HEK293 (cell line): ENCODE measurements around the gene MYO5B.

Experiments
- CTCF ChIA-PET: fragments of 350-600 bp; formaldehyde crosslinking; extraction: SDS; loops from one replicate; lab custom pipeline; 2021; ENCODE audit warnings: antibody characterized with exemption; lab: Yijun Ruan, JAX
- POLR2A ChIA-PET: fragments of 300-600 bp; formaldehyde crosslinking; extraction: SDS; loops from one replicate; lab custom pipeline; 2020; ENCODE audit warnings: antibody characterized with exemption, inconsistent platforms; lab: Yijun Ruan, JAX
- H3K27ac ChIP-seq: fragments of 200-500 bp; sonication (Bioruptor generic); 2 replicates; pipeline ENCODE4 v1.5.1; 2014; ENCODE audit warnings: low read depth, low read length, control low read depth, inconsistent platforms; ENCODE audit errors: extremely low read depth
- H3K36me3 ChIP-seq, 2 experiments: fragments of 200-500 bp in 1 of 2; sonication (Bioruptor generic) in 1 of 2; 1 replicate in 1 of 2; 2 replicates in 1 of 2; pipeline ENCODE4 v1.5.1; 2014 to 2017; ENCODE audit warnings: inconsistent platforms in 2 of 2, low read length in 2 of 2; ENCODE audit not compliant: control insufficient read depth in 2 of 2, insufficient read depth in 1 of 2
- H3K4me1 ChIP-seq: fragments of 200-500 bp; sonication (Bioruptor generic); 2 replicates; pipeline ENCODE4 v1.5.1; 2014; ENCODE audit warnings: mild to moderate bottlenecking, low read length, inconsistent platforms; ENCODE audit not compliant: control insufficient read depth, insufficient read depth
- H3K4me3 ChIP-seq: 2 replicates; pipeline ENCODE4 v1.5.1; 2011; ENCODE audit warnings: low read depth, mild to moderate bottlenecking, control low read depth, low read length, moderate library complexity
- H3K9me3 ChIP-seq: fragments of 200-500 bp; sonication (Bioruptor generic); 2 replicates; pipeline ENCODE4 v1.5.1; 2014; ENCODE audit warnings: low read depth, low read length, inconsistent platforms; ENCODE audit not compliant: control insufficient read depth, insufficient read depth
- BCL11A ChIP-seq: fragments of 450-650 bp; formaldehyde crosslinking; IDR thresholded peaks from 2 replicates; pipeline ENCODE4 v1.5.1; 2016; ENCODE audit warnings: low read depth, missing biosample characterization, missing genetic modification characterization
- GLIS2 ChIP-seq: fragments of 450-650 bp; formaldehyde crosslinking; IDR thresholded peaks from 2 replicates; pipeline ENCODE4 v1.5.1; 2016; ENCODE audit warnings: missing biosample characterization, missing genetic modification characterization
- HOXC10 ChIP-seq: sonication (generic); formaldehyde crosslinking; IDR thresholded peaks from 2 replicates; pipeline ENCODE4 v1.8.1; 2023; ENCODE audit warnings: mild to moderate bottlenecking, missing genetic modification reagents
- MZF1 ChIP-seq: fragments of 450-650 bp; formaldehyde crosslinking; IDR thresholded peaks from 2 replicates; pipeline ENCODE4 v1.5.1; 2017; ENCODE audit warnings: missing biosample characterization, missing genetic modification characterization, borderline replicate concordance
- PBX3 ChIP-seq: sonication (generic); formaldehyde crosslinking; IDR thresholded peaks from 2 replicates; pipeline ENCODE4 v1.8.1; 2022; ENCODE audit warnings: mild to moderate bottlenecking, moderate library complexity, missing genetic modification reagents
- PRDM4 ChIP-seq: fragments of 450-650 bp; formaldehyde crosslinking; IDR thresholded peaks from 2 replicates; pipeline ENCODE4 v1.5.1; 2017; ENCODE audit warnings: missing biosample characterization, missing genetic modification characterization
- SP2 ChIP-seq: fragments of 450-650 bp; formaldehyde crosslinking; IDR thresholded peaks from 2 replicates; pipeline ENCODE4 v1.5.1; 2016; ENCODE audit warnings: missing biosample characterization, missing genetic modification characterization
- SP7 ChIP-seq: fragments of 450-650 bp; formaldehyde crosslinking; IDR thresholded peaks from 2 replicates; pipeline ENCODE4 v1.5.1; 2016; ENCODE audit warnings: missing biosample characterization, missing genetic modification characterization
- YY1 ChIP-seq: fragments of 450-650 bp; formaldehyde crosslinking; IDR thresholded peaks from 2 replicates; pipeline ENCODE4 v1.5.1; 2018; ENCODE audit warnings: missing biosample characterization, missing genetic modification characterization
- ZBTB20 ChIP-seq: fragments of 450-650 bp; formaldehyde crosslinking; IDR thresholded peaks from 2 replicates; pipeline ENCODE4 v1.5.1; 2016; ENCODE audit warnings: missing biosample characterization, missing genetic modification characterization
- ZNF114 ChIP-seq: fragments of 450-650 bp; formaldehyde crosslinking; IDR thresholded peaks from 2 replicates; pipeline ENCODE4 v1.5.0; 2017; ENCODE audit warnings: missing biosample characterization, missing genetic modification characterization
- ZNF121 ChIP-seq: fragments of 450-650 bp; formaldehyde crosslinking; IDR thresholded peaks from 2 replicates; pipeline ENCODE4 v1.5.1; 2016; ENCODE audit warnings: missing biosample characterization, missing genetic modification characterization
- ZNF138 ChIP-seq: fragments of 450-650 bp; formaldehyde crosslinking; IDR thresholded peaks from 2 replicates; pipeline ENCODE4 v1.5.1; 2016; ENCODE audit warnings: missing biosample characterization, missing genetic modification characterization, borderline replicate concordance
- ZNF146 ChIP-seq: fragments of 450-650 bp; formaldehyde crosslinking; IDR thresholded peaks from 2 replicates; pipeline ENCODE4 v1.5.1; 2016; ENCODE audit warnings: missing biosample characterization, missing genetic modification characterization
- ZNF221 ChIP-seq: fragments of 450-650 bp; formaldehyde crosslinking; IDR thresholded peaks from 2 replicates; pipeline ENCODE4 v1.5.1; 2017; ENCODE audit warnings: missing biosample characterization, missing genetic modification characterization, borderline replicate concordance
- ZNF223 ChIP-seq: fragments of 450-650 bp; formaldehyde crosslinking; IDR thresholded peaks from 2 replicates; pipeline ENCODE4 v1.5.1; 2016; ENCODE audit warnings: missing biosample characterization, missing genetic modification characterization
- ZNF239 ChIP-seq: fragments of 450-650 bp; formaldehyde crosslinking; IDR thresholded peaks from 2 replicates; pipeline ENCODE4 v1.5.1; 2016; ENCODE audit warnings: missing biosample characterization, missing genetic modification characterization
- ZNF335 ChIP-seq: fragments of 450-650 bp; formaldehyde crosslinking; conservative IDR thresholded peaks from 2 replicates; pipeline ENCODE4 v1.5.1; 2016; ENCODE audit warnings: missing biosample characterization, missing genetic modification characterization
- ZNF391 ChIP-seq: fragments of 450-650 bp; formaldehyde crosslinking; IDR thresholded peaks from 2 replicates; pipeline ENCODE4 v1.5.1; 2016; ENCODE audit warnings: low read depth, missing biosample characterization, missing genetic modification characterization, borderline replicate concordance
- ZNF404 ChIP-seq: fragments of 450-650 bp; formaldehyde crosslinking; IDR thresholded peaks from 2 replicates; pipeline ENCODE4 v1.5.1; 2017; ENCODE audit warnings: missing biosample characterization, missing genetic modification characterization
- ZNF426 ChIP-seq: fragments of 450-650 bp; formaldehyde crosslinking; IDR thresholded peaks from 2 replicates; pipeline ENCODE4 v1.5.1; 2017; ENCODE audit warnings: missing biosample characterization, missing genetic modification characterization, mild to moderate bottlenecking, inconsistent platforms, moderate library complexity
- ZNF560 ChIP-seq: fragments of 450-650 bp; formaldehyde crosslinking; IDR thresholded peaks from 2 replicates; pipeline ENCODE4 v1.5.1; 2017; ENCODE audit warnings: missing biosample characterization, missing genetic modification characterization, borderline replicate concordance
- ZNF600 ChIP-seq: fragments of 450-650 bp; formaldehyde crosslinking; IDR thresholded peaks from 2 replicates; pipeline ENCODE4 v1.5.1; 2016; ENCODE audit warnings: missing biosample characterization, missing genetic modification characterization
- ZNF621 ChIP-seq: fragments of 450-650 bp; formaldehyde crosslinking; IDR thresholded peaks from 2 replicates; pipeline ENCODE4 v1.5.1; 2017; ENCODE audit warnings: missing biosample characterization, missing genetic modification characterization
- ZNF660 ChIP-seq: fragments of 450-650 bp; IDR thresholded peaks from 2 replicates; pipeline ENCODE4 v1.5.1; 2018; ENCODE audit warnings: missing biosample characterization, mild to moderate bottlenecking, missing genetic modification characterization
- ZNF76 ChIP-seq: fragments of 450-650 bp; formaldehyde crosslinking; IDR thresholded peaks from 2 replicates; pipeline ENCODE4; 2016; ENCODE audit warnings: low read depth, missing biosample characterization, missing genetic modification characterization, borderline replicate concordance
- ZNF777 ChIP-seq: fragments of 450-650 bp; formaldehyde crosslinking; IDR thresholded peaks from 2 replicates; pipeline ENCODE4 v1.5.1; 2017; ENCODE audit warnings: missing biosample characterization, missing genetic modification characterization, borderline replicate concordance
- ZSCAN30 ChIP-seq: fragments of 450-650 bp; IDR thresholded peaks from 2 replicates; pipeline ENCODE4 v1.5.1; 2018; ENCODE audit warnings: missing biosample characterization, mild to moderate bottlenecking, missing genetic modification characterization, moderate library complexity
- TF ChIP-seq, protein P1 (sequence below): fragments of 450-650 bp; formaldehyde crosslinking; IDR thresholded peaks from 2 replicates; pipeline ENCODE4 v1.5.1; 2017; ENCODE audit warnings: missing biosample characterization, missing genetic modification characterization

Gene MYO5B

GRCh38 chr18:50155406-50155805, 39.5 kb downstream of the MYO5B start:
- no peak overlapping the region for H3K27ac ChIP-seq
- CTCF ChIA-PET = interaction anchor here (1.2 to 2.0 kb wide), 2 partner anchors 11 to 39 kb away, joined by 4 read pairs; partner anchors contain the start of gene MYO5B
- POLR2A ChIA-PET = no interaction called here
- H3K9me3 ChIP-seq = no peaks in the 10 kb centered on the region
- no peaks in the 10 kb centered on the region for H3K36me3 ChIP-seq
- H3K4me3 ChIP-seq = no peak overlapping the region
- TF ChIP-seq ZNF221 (no peak), ZNF138 (tag by site-specific recombination) (no peak), SP7 (tag by site-specific recombination) (no peak), ZBTB20 (tag by site-specific recombination) (no peak), ZNF621 (tag by site-specific recombination) (no peak), ZNF121 (no peak), ZNF404 (tag by site-specific recombination) (no peak), PRDM4 (tag by site-specific recombination) (no peak), GLIS2 (tag by site-specific recombination) (no peak), ZNF239 (tag by site-specific recombination) (no peak), ZNF426 (no peak)
- peaks cover 6% of the 10 kb centered on the region for H3K4me1 ChIP-seq

DNA sequence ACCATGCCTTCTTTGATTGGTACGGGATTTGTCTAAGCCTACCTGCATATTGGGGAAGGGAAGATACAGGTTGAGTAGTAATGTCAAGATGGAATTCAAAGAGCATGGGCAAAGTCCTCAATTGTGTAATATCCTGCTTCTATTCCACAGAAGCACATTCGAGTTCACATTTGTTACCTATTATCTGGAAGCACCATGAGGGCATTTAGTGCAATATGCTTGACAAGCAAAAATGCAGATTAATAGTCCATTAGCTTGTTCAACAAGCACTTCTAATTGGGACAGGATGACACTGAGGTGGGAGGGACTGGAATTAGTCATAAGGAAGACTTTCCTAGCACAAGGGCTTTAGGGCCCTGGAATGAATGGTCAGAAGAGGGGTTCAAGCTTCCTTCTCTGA, 40.5 kb downstream of the MYO5B start:
- H3K36me3 ChIP-seq = no peaks in the 10 kb centered on the region
- H3K9me3 ChIP-seq = no peaks in the 10 kb centered on the region
- peaks cover 6% of the 10 kb centered on the region for H3K4me1 ChIP-seq
- TF ChIP-seq ZNF600 (tag by site-specific recombination) (no peak), ZNF426 (no peak), ZNF223 (no peak), ZNF138 (tag by site-specific recombination) (no peak), ZSCAN30 (tag by site-specific recombination) (no peak), PBX3 (CRISPR knock-in tag) (no peak), YY1 (tag by site-specific recombination) (no peak), ZNF660 (tag by site-specific recombination) (no peak), BCL11A (tag by site-specific recombination) (no peak), ZNF560 (no peak)
- no peak overlapping the region for H3K4me3 ChIP-seq
- POLR2A ChIA-PET = no interaction called here
- H3K27ac ChIP-seq = no peak overlapping the region
- CTCF ChIA-PET = interaction anchor here (1.2 to 2.0 kb wide), 2 partner anchors 10 to 40 kb away, joined by 4 read pairs; partner anchors contain the start of gene MYO5B

GRCh38 chr18:50152900-50153299, 42.0 kb downstream of the MYO5B start:
- H3K4me1 ChIP-seq = peaks cover 4% of the 10 kb centered on the region
- no peak overlapping the region for H3K4me3 ChIP-seq
- H3K27ac ChIP-seq = no peak overlapping the region
- no peaks in the 10 kb centered on the region for H3K9me3 ChIP-seq
- no peaks in the 10 kb centered on the region for H3K36me3 ChIP-seq
- POLR2A ChIA-PET = no interaction called here
- CTCF ChIA-PET = interaction anchor here (0.7 kb wide), 1 partner anchor 1842 kb away, joined by 3 read pairs; no protein-coding TSS in a partner anchor
- TF ChIP-seq ZNF76 (tag by site-specific recombination) = no peak
- TF ChIP-seq ZNF335 (tag by site-specific recombination) = no peak
- no peak for TF ChIP-seq MZF1 (tag by site-specific recombination)
- no peak for TF ChIP-seq ZNF114
- TF ChIP-seq, protein P1, sequence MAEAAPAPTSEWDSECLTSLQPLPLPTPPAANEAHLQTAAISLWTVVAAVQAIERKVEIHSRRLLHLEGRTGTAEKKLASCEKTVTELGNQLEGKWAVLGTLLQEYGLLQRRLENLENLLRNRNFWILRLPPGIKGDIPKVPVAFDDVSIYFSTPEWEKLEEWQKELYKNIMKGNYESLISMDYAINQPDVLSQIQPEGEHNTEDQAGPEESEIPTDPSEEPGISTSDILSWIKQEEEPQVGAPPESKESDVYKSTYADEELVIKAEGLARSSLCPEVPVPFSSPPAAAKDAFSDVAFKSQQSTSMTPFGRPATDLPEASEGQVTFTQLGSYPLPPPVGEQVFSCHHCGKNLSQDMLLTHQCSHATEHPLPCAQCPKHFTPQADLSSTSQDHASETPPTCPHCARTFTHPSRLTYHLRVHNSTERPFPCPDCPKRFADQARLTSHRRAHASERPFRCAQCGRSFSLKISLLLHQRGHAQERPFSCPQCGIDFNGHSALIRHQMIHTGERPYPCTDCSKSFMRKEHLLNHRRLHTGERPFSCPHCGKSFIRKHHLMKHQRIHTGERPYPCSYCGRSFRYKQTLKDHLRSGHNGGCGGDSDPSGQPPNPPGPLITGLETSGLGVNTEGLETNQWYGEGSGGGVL (tag by site-specific recombination) = no peak
- TF ChIP-seq HOXC10 (CRISPR knock-in tag) = no peak
- no peak for TF ChIP-seq ZNF404 (tag by site-specific recombination)
- no peak for TF ChIP-seq ZNF391 (tag by site-specific recombination)
- no peak for TF ChIP-seq SP2 (tag by site-specific recombination)
- no peak for TF ChIP-seq ZNF777 (tag by site-specific recombination)
- no peak for TF ChIP-seq ZNF146 (tag by site-specific recombination)
